ENCODE results near the gene EP300. TPM values are rescaled to one million over a fixed set of nuclear protein-coding genes. Genes with fewer than 3 reads are reported as not detected.

The EP300 gene
- total RNA-seq, 1 donor from 2014 or later: 42.5 TPM

- no peak for DNase-seq
Observed at GRCh38 chr22:41215409-41215808, 123.0 kb downstream of the EP300 start.

- no peak for DNase-seq
Observed at GRCh38 chr22:41215926-41216325, 123.5 kb downstream of the EP300 start.

GRCh38 chr22:41216984-41217383, 124.6 kb downstream of the EP300 start:
- DNase-seq: peak; percentile 31

DNA sequence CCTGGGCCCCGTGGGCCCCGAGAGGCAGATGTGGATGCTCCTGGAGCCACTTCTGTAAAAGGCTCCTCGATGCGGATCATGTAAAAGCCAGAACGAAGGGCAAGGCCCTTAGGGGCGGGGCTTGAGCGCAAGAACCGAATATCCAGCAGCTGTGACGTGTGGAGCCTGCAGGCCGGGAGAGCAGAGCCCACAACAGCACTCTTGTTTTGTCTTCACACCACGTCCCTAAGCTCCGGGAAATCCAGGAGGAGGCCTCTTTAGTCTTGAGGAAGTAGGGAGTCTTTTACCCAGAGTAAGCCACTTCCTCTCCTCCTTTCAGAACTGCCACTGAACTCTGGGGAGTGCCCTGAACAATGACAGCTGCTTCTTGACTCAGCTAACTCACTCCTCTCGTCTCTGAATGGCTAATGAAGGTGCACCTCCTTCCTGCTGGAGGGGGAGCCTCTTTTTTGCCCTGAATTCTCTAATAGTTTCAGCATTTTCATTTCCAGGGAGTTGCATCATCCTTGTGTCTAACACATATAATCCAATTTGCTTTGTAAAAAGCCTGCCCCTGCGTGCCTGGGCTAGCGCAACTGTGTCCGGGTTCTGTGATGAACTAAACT, 125.3 kb downstream of the EP300 start:
- DNase-seq: peak; percentile 80

- no peak for DNase-seq
Observed at GRCh38 chr22:41222846-41223507, 130.6 kb downstream of the EP300 start.

DNA sequence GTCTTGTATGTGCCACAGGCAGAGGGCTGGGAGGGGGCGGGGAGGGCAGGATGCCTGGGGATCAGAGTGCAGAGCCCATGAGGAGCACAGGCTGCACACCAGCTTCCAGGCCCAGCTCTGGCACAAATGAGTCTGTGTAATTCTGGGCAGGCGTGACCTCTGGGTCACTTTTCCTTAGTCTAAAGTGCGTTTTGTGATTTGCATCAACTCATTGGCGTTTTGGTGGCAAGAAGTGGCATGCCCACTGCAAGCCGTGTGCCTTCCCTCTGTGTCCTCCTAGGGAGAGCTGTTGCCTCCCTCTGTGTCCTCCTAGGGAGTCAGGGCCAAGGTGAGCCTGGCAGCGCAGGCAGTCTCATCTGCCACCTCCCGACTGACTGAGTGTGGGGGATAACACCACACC, 131.1 kb downstream of the EP300 start:
- DNase-seq: no peak

GRCh38 chr22:41226723-41227655, 134.6 kb downstream of the EP300 start:
- no peak for DNase-seq

- no peak for DNase-seq
Observed at GRCh38 chr22:41229215-41229614, 136.8 kb downstream of the EP300 start.

Other genes with a start within 250 kb of the EP300 start
- gene ST13, start 236.0 kb upstream of the EP300 start, total RNA-seq: 241 and 289 TPM in 2 replicates
- gene XPNPEP3, start 235.4 kb upstream of the EP300 start, total RNA-seq: 5.3 and 9.6 TPM in 2 replicates
- not detected in 2 replicates for gene DNAJB7, start 230.5 kb upstream of the EP300 start, total RNA-seq
- gene RBX1, start 141.2 kb upstream of the EP300 start, total RNA-seq: 49.0 and 85.8 TPM in 2 replicates
- gene L3MBTL2, start 112.7 kb downstream of the EP300 start, total RNA-seq: 27.8 and 33.2 TPM in 2 replicates
- gene CHADL, start 148.3 kb downstream of the EP300 start, total RNA-seq: 1.1 and 2.0 TPM in 2 replicates
- 84.2 and 106 TPM in 2 replicates for gene RANGAP1, start 193.6 kb downstream of the EP300 start, total RNA-seq
- 68.4 and 102 TPM in 2 replicates for gene ZC3H7B, start 208.9 kb downstream of the EP300 start, total RNA-seq

All from dermis blood vessel endothelial cell (primary cell).